Measurements from ENCODE around the gene EPHB6.
A peak's percentile ranks its signal among the peaks of the same experiment; 100 is the strongest.

Gene EPHB6

DNA sequence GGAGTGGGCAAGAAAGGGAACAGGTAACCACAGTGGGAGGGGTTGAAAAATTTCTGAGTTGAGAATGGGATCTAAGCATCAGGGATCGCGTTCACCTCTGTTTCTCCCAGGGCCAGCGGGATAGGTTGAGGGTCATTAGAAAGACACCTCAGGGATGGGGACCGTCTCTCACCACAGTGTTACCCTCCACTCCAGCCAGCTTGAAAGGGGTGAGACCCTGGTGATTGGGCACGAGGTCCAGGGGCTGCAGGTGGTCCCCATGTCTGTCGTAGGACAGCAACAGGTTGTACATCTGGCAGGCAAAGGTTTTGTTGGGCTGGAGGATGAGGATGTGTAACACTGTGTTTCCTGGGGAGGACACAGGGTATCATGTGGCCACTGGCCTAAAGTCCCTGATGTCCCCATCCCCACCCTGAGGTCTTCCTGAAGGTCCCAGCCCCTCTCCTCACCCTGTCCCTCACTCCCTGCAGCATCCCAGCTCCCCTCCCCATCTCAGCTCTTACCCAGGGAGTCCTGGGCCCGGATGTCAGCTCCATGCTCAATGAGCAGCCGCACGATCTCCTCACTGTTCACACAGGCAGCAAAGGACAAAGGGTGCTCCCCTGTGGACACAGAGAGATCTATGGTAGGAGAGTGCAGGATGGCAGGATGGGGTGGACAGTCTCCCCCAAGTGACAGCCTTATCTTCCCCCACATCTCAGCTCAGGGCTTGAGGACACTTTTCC lies 21.5 kb downstream of the EPHB6 start:
- no peak for DNase-seq (ENCODE audit: low read depth in 4 of 4, low spot score in 1 of 4)

DNA sequence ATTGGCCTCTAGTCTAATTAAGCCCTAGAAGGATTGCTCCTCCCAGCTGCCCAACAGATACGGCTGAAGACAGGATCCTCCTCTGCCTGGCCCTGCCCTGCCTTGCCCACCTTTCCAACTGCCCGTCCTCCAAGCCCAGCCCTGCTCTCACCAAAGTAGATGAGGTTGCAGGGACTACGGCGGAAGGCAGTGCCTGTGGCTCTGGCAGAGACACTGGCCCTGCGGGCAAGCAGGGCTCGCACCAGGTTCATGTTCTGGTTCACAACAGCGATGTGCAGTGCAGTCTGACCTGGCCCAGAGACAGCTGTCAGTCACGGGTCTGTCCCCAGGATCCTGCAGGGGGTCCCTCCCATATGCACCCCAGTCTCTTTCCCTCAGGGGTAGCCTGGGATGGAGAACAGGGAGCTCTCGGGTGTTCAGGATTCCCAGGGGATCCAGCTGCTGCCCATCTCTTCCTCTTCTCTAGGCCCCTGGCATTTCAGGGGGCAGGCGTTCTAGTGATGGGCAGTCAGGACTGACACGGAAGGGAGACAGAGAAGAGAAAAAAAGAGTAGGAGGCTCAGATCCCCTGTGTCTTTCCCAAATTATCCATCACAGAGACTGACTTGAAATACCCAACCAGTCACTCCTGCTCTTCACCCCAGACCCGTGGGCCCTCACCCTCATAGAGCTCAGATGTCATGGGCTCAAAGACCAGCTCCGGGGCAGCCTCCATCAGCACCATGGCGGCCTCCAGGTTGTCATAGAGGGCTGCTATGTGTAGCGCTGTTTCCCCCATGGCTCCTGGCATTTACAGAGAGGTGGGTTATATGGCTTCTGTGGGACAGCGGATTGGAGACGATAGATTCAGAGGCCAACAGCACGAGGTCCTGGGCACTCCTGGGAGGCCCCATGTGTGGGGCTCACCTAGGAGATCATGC lies 22.4 kb downstream of the EPHB6 start:
- DNase-seq (ENCODE audit: low read depth in 4 of 4, low spot score in 1 of 4) = no peak

DNA sequence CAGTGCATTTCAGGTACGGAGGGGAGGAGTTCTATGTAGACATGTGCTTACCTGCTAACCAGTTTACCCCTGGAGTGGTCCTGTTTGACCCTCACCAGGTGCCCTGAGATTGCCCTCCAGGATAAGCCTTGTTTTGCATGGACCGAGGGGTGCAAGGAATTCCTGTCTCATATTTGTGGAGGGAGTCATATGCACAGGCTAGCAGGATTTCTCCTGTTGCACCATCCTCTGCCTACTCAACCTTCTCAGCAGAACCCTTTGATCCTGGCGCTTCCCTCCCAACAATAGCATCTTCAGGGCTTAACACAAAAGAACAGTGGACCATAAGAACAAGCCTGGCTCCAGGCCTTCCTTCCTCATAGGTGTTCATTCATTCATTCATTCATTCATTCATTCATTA lies 23.4 kb downstream of the EPHB6 start:
- DNase-seq (ENCODE audit: low read depth in 4 of 4, low spot score in 1 of 4) = no peak

DNA sequence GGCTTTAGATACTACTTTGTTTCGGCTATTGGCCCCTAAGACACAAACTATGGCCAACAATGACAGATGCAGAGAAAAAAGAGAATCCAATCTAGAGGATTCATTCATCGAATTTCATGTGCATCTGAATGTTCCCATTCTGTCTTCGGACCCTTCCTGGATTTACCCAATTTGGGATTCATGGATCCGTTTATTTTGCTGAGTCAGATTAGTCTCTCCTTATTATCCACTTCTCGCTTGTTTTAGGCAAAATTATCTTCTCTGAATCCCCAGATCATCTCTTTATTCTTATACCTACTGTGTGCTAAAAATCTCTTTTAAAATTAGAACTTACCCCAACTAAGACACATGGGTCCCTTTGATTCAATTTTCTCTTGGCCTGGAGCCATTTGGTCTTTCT lies 24.2 kb downstream of the EPHB6 start:
- no peak for DNase-seq (ENCODE audit: low read depth in 4 of 4, low spot score in 1 of 4)

DNA sequence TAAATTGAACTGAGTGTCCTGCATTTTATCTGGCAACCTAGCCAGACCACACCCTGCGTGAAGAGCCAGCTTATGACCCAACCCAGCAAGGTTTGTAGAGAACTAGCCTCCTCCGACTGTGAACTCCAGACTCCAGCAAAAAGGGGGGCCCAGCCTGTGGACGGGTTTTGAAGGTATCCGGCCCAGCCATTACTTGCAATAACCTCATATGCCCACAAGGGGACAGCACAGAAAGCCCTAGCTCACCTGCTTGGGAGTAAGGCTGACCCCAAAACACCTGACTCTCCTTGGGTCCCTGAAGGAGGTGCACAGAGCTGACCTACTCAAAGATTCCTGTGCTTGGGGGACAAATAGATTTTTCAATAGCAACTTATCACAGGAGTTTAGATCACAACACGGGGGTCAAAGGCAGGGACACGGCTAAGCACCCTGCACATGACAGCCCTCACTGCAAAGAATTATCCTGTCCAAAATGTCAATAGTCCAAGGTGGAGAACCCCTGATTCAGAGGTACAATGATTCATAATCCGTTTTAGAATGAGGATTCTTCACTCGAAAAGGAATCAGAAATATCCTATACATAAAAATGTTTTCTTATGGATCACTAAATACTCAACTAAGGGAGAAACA lies 26.1 kb downstream of the EPHB6 start:
- peak in 1 of 4 experiments; percentile 17 for DNase-seq (ENCODE audit: low read depth in 4 of 4, low spot score in 1 of 4)

DNA sequence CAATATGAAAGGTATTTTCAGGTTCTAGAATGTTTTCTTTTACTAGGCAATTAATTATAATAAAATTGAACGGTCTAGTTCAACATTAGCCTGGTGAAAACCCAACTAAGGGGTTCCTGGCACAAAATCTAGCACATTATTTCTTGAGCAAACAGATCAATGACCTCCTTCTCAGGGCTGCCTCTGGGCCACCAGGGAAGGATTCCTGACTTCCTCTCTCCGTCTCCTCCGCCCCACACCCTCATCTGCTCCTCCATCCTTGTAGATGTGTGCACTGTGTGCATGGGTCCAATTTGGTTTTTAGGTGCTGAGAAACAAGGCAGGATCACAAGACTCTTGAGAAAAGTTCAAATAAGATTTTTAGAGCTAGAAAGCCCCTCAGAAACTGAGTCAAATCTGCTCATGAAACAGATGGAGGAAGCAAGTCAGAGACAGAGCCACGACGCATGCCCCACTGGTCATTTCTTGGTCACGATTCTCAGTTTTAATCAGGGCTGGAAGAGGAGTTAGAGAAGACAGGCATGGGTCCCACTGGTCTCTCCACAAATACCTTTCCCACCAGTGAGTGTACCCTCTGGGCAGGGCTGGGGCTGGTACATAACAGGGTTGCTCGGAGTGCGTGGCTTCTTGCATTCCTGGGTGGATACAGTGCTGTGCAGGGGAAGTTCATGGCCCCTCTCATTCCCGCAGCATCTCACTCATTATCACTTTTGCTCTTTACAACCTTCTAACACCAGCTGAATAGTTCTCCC lies 26.9 kb downstream of the EPHB6 start:
- DNase-seq (ENCODE audit: low read depth in 4 of 4, low spot score in 1 of 4) = no peak

DNA sequence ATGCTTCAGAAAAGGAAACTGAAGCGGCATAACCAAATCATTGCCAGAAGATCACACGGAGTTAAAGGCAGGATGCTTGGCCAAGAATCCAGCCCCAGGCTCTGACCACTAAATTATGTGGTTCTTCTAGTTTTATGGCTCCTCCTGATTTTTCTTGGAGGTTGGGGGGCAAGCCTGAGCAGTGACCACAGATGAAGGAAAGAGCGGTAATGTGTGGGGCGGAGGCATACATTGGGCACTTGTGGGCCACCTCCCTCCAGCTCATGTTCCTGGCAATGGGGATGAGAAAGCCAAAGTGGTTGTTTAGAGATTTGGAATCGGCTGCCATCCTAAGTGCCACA lies 27.4 kb downstream of the EPHB6 start:
- DNase-seq (ENCODE audit: low read depth in 4 of 4, low spot score in 1 of 4) = no peak

DNA sequence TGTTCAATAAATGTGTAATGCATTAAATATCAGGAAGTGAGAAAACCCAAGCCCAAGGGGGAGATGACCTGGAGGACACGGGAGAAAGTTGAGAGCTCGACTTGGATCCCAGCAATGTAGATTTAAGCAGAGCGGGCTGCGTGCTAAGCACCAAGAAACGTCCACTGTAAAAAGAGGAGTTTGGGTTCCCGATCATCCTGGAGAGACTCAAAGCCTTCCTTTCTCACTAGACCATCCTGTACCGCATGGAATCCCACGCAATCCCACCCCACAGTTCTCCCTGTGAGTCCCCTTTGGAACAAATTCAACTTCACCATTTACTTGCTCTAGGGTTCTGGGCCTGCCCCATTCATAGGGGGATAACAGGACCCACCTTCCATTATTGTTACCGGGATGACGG lies 28.3 kb downstream of the EPHB6 start:
- DNase-seq (ENCODE audit: low read depth in 4 of 4, low spot score in 1 of 4) = no peak

DNA sequence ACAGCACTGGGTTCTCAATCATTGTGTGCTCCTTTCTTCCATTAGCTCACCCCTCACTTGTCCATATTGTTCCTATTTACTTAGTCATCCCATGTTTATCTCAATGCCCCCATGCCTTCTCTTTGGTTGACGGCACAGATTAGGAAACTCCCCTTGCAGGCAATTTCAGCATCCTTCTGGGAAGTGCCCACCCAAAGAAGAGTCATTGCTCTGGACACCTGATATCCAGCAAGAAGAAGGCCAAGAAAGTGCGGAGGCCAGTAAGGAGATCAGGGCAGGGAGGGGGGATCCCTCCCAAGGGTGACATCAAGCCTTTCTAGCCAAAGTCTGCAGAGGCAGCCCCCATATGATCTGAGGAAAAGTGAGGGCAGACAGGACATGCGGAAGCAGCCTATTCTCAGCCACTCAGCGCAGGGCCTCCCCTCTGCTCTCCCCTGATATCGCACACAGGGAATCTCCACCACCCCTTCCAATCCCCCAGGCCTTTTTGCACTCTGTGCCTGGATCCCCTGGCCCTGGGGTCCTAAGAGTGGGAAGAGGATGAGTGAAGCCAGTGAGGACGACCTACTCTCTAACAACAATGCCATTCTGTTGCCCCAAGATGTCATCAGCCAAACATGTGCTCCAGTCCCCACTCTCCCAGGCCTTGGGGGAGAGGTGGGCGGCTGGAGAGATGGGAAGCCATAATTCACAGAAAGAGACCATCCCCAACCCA lies 28.9 kb downstream of the EPHB6 start:
- no peak for DNase-seq (ENCODE audit: low read depth in 4 of 4, low spot score in 1 of 4)

DNA sequence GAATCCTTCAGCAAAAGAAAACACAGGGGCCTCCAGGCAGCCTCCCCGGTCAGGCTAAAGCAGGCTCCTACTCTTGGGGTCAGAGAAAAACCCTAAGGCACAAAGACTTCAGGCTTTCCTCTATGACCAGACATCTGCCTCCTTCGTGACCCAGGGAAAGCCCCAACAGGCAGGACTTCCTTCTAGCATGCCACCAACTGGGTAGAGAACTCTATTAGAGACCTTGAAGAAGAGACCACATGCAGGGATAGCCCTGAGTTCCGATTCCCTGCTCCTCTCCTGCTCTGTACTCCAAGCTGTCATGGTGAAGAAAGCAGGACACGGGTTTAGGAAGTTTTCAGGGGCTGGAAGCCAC lies 29.4 kb downstream of the EPHB6 start:
- DNase-seq (ENCODE audit: low read depth in 4 of 4, low spot score in 1 of 4) = no peak

DNA sequence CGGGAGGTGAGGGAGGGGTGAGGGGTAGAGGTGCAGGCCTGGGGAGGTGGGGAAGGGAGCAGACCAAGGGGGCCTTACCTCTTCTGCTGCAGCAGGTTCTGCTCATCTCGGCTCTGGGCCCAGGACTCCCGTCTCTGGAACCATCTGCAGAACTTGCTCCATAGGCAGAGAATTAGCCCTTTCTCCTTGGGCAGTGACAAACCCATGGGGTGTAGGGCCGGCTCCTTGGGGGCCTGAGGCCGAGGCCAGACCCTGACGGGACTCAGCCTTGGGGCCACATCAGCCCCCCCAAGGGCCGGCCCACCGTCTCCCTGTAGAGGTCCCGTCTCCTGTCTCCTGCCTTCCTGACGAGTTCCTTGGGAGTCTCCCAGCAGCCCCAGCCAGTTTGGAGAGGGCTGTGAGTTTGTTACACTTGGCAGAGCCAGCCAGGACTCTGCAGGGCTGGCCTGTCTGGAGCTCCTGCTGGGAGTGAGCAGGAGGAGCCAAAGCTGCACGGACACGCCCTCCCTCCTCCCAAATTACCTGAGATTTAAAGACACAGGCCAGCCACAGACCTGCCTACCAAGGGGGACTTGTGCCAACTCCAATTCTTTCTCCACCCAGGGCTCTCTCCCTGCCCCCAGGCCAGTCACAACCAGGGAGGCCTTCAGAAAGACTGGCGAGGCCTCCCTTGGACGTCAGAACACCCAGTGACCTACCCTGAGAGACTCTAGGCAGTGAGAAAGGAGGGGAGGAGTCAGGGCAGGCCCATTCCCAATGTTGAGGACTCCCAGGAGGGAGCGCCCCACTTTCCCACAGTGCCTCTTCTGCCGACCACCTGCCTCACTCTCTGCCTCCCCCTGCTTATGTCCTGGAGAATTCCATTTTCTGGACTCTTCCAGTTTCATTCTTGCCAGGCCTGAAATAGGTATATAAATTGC lies 30.7 kb downstream of the EPHB6 start, which contains the start of gene TRPV6:
TRPV6 (minus strand) TSS at position 435 of the 920 bp plus-strand sequence.
- DNase-seq (ENCODE audit: low read depth in 4 of 4, low spot score in 1 of 4) = no peak

DNA sequence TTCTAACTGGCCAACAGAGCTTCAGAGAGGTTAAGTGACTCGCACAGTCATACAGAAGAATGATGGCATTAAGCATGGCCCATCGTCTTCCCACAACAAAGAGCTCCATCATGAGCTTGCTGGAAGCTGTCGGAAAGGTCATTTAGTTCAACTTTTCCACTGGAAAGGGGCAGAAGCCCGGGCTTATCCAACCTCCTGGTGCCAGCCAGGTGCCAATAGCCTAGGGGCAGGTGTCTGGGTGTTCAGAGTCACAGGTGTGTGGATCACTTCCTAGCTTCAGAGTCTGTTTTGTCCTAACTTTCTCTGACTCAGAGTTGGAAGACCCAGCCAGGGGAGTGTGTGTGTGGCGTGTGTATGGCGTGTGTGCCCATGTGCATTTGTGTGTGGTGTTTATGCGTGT lies 32.0 kb downstream of the EPHB6 start:
- no peak for DNase-seq (ENCODE audit: low read depth in 4 of 4, low spot score in 1 of 4)

DNA sequence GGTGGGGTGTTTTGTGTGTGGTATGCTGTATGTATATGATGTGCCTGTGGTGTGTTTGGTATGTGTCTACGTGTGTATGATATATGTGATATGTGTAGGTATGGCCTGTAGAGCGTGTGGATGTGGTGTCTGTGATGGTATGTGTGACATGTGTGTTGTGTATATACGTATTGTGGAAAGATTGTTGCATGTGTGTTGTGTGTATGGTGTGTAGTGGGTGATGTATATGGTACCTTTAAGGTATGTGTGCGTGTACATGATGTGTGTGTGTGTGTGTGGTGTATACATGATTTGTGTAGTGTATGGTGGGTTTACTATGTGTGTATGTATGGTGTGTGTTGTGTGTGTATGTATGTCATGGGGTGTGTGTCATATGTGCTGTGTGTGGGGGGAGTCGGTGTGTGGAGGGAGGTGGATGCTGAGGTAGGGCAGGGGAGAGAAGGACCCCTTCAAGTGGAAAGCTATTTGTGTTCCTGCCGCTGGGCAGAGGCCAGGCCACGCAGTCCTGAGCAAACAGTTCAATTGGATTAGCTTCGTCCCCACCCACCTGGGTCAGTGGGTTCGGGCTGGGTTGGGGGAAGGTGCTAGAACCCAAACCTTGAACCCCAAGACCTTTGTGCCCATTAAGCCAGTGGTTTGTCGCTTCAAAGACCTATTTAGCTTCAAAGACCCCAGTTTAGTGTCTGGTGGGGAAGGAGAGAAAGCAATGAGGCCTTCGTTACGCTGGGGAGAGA lies 32.6 kb downstream of the EPHB6 start:
- DNase-seq (ENCODE audit: low read depth in 4 of 4, low spot score in 1 of 4) = no peak

DNA sequence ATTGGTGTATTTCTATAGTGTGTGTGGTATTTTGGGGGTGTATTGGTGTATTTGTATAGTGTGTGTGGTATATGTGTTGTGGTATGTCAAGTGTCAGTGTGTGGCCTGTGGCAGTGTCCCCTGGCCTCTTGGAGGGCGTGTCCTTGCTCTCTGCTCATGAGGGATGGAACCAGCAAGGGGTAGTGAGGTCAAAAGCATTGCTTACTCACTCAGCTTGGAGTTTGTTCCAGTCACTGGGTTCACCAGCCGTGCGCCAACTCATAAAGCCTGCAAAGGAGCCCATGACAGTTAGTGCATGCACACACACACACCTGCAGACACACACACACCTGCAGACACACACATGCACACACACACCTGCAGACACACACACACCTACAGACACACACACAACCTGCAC lies 34.9 kb downstream of the EPHB6 start:
- DNase-seq (ENCODE audit: low read depth in 4 of 4, low spot score in 1 of 4) = no peak

DNA sequence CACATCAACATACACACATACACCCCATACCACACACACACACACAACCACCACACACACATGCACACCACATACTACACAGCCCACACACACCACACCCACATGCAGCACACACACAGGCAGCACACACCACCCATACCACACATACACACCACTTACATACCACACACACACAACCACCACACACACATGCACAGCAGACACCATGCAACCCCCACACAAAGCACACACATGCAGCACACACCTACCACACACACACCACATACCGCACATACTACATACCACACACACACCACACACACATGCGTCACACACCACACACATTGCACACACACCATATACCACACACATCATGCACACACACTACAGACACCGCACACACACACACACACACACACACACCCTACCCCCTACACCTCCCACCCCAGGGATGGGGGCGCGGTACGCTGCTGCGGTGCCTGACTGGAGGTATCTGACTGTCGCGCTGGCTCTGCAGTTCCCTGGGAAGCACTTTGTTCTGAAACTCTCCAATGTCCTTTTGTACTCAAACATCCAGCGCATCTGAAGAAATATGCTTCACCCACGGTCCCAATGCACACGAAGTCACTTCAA lies 36.1 kb downstream of the EPHB6 start:
- DNase-seq (ENCODE audit: low read depth in 4 of 4, low spot score in 1 of 4) = no peak

DNA sequence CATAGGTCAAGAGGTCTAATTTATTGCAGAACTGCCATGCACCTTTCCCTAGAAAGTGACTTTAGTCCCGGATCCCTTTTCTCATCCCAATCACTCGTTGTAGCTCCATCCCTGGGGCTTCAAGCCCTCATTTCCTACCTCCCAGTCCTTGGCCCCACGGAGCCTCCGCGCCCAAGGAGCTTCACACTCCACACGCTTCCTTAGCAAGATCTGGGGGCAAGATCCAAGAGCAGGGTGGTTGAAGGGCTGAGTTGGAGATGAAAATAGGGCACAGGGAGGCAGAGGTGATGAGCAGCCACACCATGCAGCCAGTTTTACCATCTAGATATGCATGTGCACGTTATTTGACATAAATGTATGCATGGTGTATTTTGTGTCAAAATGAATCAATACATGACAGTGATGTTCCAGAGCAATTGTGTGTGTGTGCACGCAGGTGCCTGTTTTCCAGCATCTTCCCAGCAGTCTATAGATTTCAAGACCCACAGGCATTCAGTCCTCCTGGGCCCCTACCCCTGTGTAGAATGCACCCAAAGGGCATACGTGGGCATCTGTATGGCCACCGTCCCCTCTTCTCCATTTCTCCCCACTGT lies 36.7 kb downstream of the EPHB6 start:
- no peak for DNase-seq (ENCODE audit: low read depth in 4 of 4, low spot score in 1 of 4)

DNA sequence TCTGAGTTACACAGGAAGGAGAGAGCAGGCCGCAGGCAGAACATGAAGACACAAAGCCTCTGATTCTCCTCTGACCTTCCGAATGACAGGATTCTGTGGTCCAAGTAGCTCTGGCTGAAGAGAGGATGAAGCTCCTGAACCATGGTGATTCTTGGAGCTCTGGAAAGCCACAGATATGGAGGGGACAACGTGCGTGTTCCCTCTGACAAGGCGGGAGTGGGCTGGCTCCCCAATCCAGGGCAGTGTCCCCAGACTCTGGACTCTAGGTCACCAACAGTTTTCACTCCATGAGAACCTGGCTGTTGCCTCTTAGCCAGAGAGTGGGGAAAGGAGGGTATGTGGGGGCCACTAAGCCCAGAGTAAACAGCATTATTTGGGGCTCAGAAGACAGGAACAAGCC lies 38.1 kb downstream of the EPHB6 start:
- no peak for DNase-seq (ENCODE audit: low read depth in 4 of 4, low spot score in 1 of 4)

Data from stimulated activated CD4-positive, alpha-beta T cell treated with anti-CD3 and anti-CD28 coated beads, Interleukin-1b, Interleukin-23, amount 100 ng/mL, for 24 hours (primary cell).